Activated CD8-positive, alpha-beta memory T cell treated with anti-CD3 and anti-CD28 coated beads, Interleukin-2, amount 50 U/mL, for 24 hours (primary cell): ENCODE data around the gene CCNT1.
"Not testable (repeated sequence)": the region's sequence is repeated elsewhere in the genome, so short reads cannot be mapped to it uniquely, and the experiment has no call there.

Source experiments
- DNase-seq: peaks from one replicate; pipeline ENCODE4 v3.0.0-alpha.2; 2020; ENCODE audit errors: extremely low read depth

Gene CCNT1

GRCh38 chr12:48716493-48717251 is at the start of gene CCNT1:
Gene CCNT1 (minus strand): TSS chr12:48716707. CDS start chr12:48716675, 32 bp downstream.
- peak; percentile 99 for DNase-seq

- no peak for DNase-seq
Measured at GRCh38 chr12:48765753-48766162, 49.3 kb upstream of the CCNT1 start.

GRCh38 chr12:48764521-48764920 is 48.0 kb upstream of the CCNT1 start:
- no peak for DNase-seq

GRCh38 chr12:48758737-48759136 is 42.2 kb upstream of the CCNT1 start:
- DNase-seq: no peak

GRCh38 chr12:48758186-48758585 is 41.7 kb upstream of the CCNT1 start:
- DNase-seq: no peak

GRCh38 chr12:48750769-48751356 is 34.4 kb upstream of the CCNT1 start:
- DNase-seq: no peak

GRCh38 chr12:48750215-48750614 is 33.7 kb upstream of the CCNT1 start:
- DNase-seq: no peak

- DNase-seq: no peak
Measured at GRCh38 chr12:48744251-48745008, 27.9 kb upstream of the CCNT1 start.

GRCh38 chr12:48739618-48740269 is 23.2 kb upstream of the CCNT1 start:
- no peak for DNase-seq

- no peak for DNase-seq
Measured at GRCh38 chr12:48736456-48736855, 19.9 kb upstream of the CCNT1 start.

- no peak for DNase-seq
Measured at GRCh38 chr12:48728807-48729206, 12.3 kb upstream of the CCNT1 start.

- not testable (repeated sequence) for DNase-seq
Measured at GRCh38 chr12:48720737-48721136, 4.2 kb upstream of the CCNT1 start.

GRCh38 chr12:48720171-48720570 is 3.7 kb upstream of the CCNT1 start:
- not testable (repeated sequence) for DNase-seq

GRCh38 chr12:48719002-48719401 is 2.5 kb upstream of the CCNT1 start:
- not testable (repeated sequence) for DNase-seq

- DNase-seq: no peak
Measured at GRCh38 chr12:48717252-48717695, 767 bp upstream of the CCNT1 start.

GRCh38 chr12:48716168-48716492 is 377 bp downstream of the CCNT1 start:
- no peak for DNase-seq

GRCh38 chr12:48712209-48712608 is 4.3 kb downstream of the CCNT1 start:
- no peak for DNase-seq

- not testable (repeated sequence) for DNase-seq
Measured at GRCh38 chr12:48698822-48699221, 17.7 kb downstream of the CCNT1 start.

- no peak for DNase-seq
Measured at GRCh38 chr12:48696626-48697025, 19.9 kb downstream of the CCNT1 start.

GRCh38 chr12:48695859-48696258 is 20.6 kb downstream of the CCNT1 start:
- DNase-seq: no peak

- no peak for DNase-seq
Measured at GRCh38 chr12:48694038-48694437, 22.5 kb downstream of the CCNT1 start.

GRCh38 chr12:48693572-48693971 is 22.9 kb downstream of the CCNT1 start:
- DNase-seq: no peak
